Measurements from ENCODE around the gene CEMIP.

CEMIP gene

DNA sequence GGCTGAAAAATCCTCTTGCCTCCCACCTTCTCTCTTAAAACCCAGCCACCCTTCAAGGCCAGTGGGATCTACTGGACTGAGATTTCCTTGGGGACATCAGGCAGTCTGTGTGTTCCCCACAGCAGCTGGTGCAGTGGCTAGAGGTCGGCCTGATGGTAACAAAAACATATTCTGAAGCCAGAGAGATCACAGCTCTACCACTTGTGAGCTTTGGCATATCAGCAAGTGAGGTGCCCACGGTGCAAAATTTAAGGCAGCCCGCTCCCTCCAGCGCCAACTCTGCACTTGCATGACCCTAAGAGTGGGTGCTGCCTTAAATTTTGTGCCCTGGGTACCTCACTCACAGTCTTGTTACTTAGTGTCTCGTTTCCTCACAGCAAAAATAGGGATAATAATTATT is 113.2 kb downstream of the CEMIP start:
- DNase-seq (ENCODE audit: low spot score), result no peak

- no peak for DNase-seq (ENCODE audit: low spot score)
Measured at GRCh38 chr15:80893777-80894176, 114.6 kb downstream of the CEMIP start.

- DNase-seq (ENCODE audit: low spot score), result no peak
Measured at GRCh38 chr15:80895091-80895490, 115.9 kb downstream of the CEMIP start.

- DNase-seq (ENCODE audit: low spot score), result no peak
Measured at GRCh38 chr15:80895965-80896364, 116.8 kb downstream of the CEMIP start.

DNA sequence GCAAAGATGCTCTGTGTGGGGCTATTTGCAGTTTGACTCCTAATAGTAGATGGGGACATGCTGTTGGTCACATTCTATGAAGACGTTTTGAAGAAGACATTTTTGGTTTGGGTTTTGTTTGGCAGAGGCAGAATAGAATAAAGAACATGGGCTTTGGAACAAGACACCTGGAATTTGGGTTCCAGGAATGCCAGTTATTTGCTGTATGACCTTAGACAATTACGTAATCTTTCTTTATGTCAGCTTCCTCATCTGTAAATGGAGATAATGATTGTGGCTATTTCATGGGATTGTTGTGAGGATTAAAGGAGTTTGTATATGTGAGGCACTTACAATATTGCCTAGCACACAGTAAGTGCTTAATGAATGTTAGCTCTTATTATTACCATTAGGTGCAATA is 118.9 kb downstream of the CEMIP start:
- no peak for DNase-seq (ENCODE audit: low spot score)

- no peak for DNase-seq (ENCODE audit: low spot score)
Measured at GRCh38 chr15:80902298-80902801, 123.2 kb downstream of the CEMIP start.

DNA sequence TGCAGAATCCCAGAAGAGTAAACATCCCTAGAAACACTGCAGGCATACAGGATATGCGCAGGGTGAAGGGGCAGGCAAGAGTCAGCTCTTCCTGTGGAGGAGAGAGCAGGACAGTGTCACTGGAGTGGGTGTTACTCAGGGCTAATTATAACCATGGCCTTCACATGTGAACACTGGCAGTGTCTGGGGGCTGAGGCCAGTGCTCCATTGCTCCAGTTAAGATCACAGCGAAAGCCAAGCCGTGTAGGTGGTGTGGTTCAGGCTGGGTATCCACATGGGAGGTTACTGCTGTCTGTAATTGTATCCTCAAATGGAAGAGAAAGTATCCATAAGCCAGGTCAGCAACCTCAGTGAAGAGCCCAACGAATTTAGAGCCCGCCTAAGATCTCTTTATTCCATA is 125.8 kb downstream of the CEMIP start:
- no peak for DNase-seq (ENCODE audit: low spot score)

GRCh38 chr15:80906159-80906766 is 127.1 kb downstream of the CEMIP start:
- DNase-seq (ENCODE audit: low spot score), result no peak

GRCh38 chr15:80911821-80912220 is 132.7 kb downstream of the CEMIP start:
- no peak for DNase-seq (ENCODE audit: low spot score)

- no peak for DNase-seq (ENCODE audit: low spot score)
Measured at GRCh38 chr15:80912673-80913072, 133.5 kb downstream of the CEMIP start.

- no peak for DNase-seq (ENCODE audit: low spot score)
Measured at GRCh38 chr15:80913541-80913940, 134.4 kb downstream of the CEMIP start.

GRCh38 chr15:80915472-80915871 is 136.3 kb downstream of the CEMIP start:
- no peak for DNase-seq (ENCODE audit: low spot score)

- no peak for DNase-seq (ENCODE audit: low spot score)
Measured at GRCh38 chr15:80916056-80916455, 136.9 kb downstream of the CEMIP start.

DNA sequence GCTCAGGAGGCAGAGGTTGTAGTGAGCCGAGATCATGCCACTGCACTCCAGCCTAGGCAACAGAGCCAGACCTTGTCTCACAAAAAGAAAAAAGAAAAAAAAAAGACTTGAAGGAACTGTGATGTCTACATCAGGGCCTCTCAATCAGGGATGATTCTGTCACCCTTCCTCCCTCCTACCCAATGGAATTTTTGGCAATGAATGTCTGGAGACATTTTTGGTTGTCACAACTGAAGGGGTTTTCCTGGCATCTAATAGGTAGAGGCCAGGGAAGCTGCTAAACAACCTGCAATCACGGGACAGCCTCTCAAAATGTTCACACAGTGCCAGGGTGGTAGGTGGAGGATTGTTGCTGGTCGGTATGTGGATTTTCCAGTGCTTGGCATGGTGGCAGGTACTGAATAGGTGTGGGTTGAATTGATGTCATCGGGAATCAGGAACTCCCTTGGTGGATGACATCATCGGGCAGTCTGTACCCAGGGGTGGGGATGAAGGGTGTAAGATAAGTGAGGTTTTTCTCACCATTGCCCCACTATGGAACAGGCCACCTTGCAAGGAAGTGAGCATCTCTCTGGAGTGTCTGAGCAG is 139.1 kb downstream of the CEMIP start:
- DNase-seq (ENCODE audit: low spot score), result no peak

GRCh38 chr15:80920271-80920699 is 141.1 kb downstream of the CEMIP start:
- DNase-seq (ENCODE audit: low spot score), result no peak

GRCh38 chr15:80921736-80922410 is 142.7 kb downstream of the CEMIP start:
- no peak for DNase-seq (ENCODE audit: low spot score)

- DNase-seq (ENCODE audit: low spot score), result no peak
Measured at GRCh38 chr15:80923668-80924067, 144.5 kb downstream of the CEMIP start.

DNA sequence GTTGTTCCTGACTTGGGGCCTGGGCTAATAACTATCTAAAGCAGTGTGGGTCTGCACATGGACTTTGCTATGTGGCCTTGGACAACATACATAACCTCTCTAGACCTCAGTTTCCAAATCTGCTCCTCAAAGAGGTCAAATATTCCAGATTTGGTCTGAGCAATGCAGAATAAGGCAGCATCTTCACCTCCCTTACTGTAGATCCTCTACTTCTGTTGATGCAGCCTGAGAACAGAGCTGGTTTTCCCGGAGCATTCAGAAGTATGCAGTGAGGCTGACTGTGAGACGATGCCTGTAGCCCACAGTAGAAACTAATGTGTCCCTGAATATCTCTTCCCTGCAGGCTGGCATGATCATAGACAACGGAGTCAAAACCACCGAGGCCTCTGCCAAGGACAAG is 145.1 kb downstream of the CEMIP start:
- no peak for DNase-seq (ENCODE audit: low spot score)

- no peak for DNase-seq (ENCODE audit: low spot score)
Measured at GRCh38 chr15:80925597-80926059, 146.5 kb downstream of the CEMIP start.

GRCh38 chr15:80926126-80926525 is 147.0 kb downstream of the CEMIP start:
- no peak for DNase-seq (ENCODE audit: low spot score)

GRCh38 chr15:80929225-80929624 is 150.1 kb downstream of the CEMIP start:
- DNase-seq (ENCODE audit: low spot score), result no peak

GRCh38 chr15:80929689-80930088 is 150.5 kb downstream of the CEMIP start:
- DNase-seq (ENCODE audit: low spot score), result no peak

- no peak for DNase-seq (ENCODE audit: low spot score)
Measured at GRCh38 chr15:80931191-80931590, 152.0 kb downstream of the CEMIP start.
